ENCODE data around the gene HAVCR2. TPM values are rescaled to one million over a fixed set of nuclear protein-coding genes. Genes with fewer than 3 reads are reported as not detected.
A peak's percentile ranks its signal among the peaks of the same experiment; 100 is the strongest.

The HAVCR2 gene
- total RNA-seq, 1 experiment from 2014 or later, result not detected

DNA sequence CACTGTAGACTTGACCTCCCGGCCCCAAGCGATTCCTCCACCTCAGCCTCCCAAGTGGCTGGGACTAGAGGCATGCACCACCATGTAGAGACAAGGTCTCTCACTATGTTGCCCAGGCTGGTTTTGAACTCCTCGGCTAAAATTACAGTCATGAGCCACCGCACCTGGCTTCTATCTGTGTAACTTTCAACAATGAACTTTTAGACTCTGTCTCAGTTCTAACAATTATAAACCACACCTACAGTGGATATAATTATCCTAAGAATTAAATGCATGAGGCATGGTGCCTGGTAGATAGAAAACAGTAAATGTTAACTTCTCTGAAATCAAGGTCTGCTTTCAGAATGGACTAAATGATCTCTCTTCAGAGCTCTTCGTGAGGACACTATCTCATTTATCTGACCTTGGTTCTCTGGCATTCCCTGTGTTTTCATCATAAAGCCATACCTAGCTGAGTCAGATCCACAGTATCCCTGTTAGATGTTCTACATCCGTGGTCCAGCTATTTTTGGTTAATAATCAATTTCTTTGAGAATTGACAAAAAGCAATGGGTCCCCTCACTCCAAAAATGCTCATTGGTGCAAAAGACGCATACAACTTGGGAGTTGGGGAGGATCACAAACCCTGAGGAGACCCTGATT is 57.1 kb downstream of the HAVCR2 start:
- no peak for DNase-seq
- H2AFZ ChIP-seq, result no peak overlapping the region
- H3K4me3 ChIP-seq, result no peak overlapping the region
- no peaks in the 10 kb centered on the region for H3K9me2 ChIP-seq (ENCODE audit: insufficient read depth)
- ChIA-PET CTCF (no interaction called here), POLR2A (ENCODE audit: unreplicated experiment) (no interaction called here)
- no peak overlapping the region for H3K4me2 ChIP-seq
- H3K27me3 ChIP-seq (ENCODE audit: insufficient read depth, low read depth), result no peaks in the 10 kb centered on the region
- H3K27ac ChIP-seq, result no peak overlapping the region
- H3F3A ChIP-seq (ENCODE audit: insufficient read depth, low read depth), result no peaks in the 10 kb centered on the region
- BruUV-seq (replicated peaks), result no TSS peak
- no peaks in the 10 kb centered on the region for H3K9me3 ChIP-seq (ENCODE audit: insufficient read depth, low read depth)
- intact Hi-C loops (cut with micrococcal nuclease; ENCODE audit: unreplicated experiment), result no loop called here
- no peaks in the 10 kb centered on the region for H3K79me2 ChIP-seq (ENCODE audit: low read depth)
- H4K20me1 ChIP-seq (ENCODE audit: insufficient read depth), result no peaks in the 10 kb centered on the region
- no peaks in the 10 kb centered on the region for H3K36me3 ChIP-seq (ENCODE audit: low read depth)
- TF ChIP-seq EZH2 (IDR thresholded peaks at IDR 0.05; ENCODE audit: low read depth), result no peak
- TF ChIP-seq, protein P1, sequence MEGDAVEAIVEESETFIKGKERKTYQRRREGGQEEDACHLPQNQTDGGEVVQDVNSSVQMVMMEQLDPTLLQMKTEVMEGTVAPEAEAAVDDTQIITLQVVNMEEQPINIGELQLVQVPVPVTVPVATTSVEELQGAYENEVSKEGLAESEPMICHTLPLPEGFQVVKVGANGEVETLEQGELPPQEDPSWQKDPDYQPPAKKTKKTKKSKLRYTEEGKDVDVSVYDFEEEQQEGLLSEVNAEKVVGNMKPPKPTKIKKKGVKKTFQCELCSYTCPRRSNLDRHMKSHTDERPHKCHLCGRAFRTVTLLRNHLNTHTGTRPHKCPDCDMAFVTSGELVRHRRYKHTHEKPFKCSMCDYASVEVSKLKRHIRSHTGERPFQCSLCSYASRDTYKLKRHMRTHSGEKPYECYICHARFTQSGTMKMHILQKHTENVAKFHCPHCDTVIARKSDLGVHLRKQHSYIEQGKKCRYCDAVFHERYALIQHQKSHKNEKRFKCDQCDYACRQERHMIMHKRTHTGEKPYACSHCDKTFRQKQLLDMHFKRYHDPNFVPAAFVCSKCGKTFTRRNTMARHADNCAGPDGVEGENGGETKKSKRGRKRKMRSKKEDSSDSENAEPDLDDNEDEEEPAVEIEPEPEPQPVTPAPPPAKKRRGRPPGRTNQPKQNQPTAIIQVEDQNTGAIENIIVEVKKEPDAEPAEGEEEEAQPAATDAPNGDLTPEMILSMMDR (conservative IDR thresholded peaks at IDR 0.05), result no peak
- peaks cover 16% of the 10 kb centered on the region for H3K4me1 ChIP-seq (replicated peaks; ENCODE audit: insufficient read depth)

GRCh38 chr5:157050050-157050449 is 58.8 kb downstream of the HAVCR2 start:
- peak overlapping the region; percentile 48 for H3K4me2 ChIP-seq
- no peaks in the 10 kb centered on the region for H3K27me3 ChIP-seq (ENCODE audit: insufficient read depth, low read depth)
- no peaks in the 10 kb centered on the region for H4K20me1 ChIP-seq (ENCODE audit: insufficient read depth)
- peaks cover 16% of the 10 kb centered on the region for H3K4me1 ChIP-seq (replicated peaks; ENCODE audit: insufficient read depth)
- H3K79me2 ChIP-seq (ENCODE audit: low read depth), result no peaks in the 10 kb centered on the region
- no peaks in the 10 kb centered on the region for H3K9me2 ChIP-seq (ENCODE audit: insufficient read depth)
- no TSS peak for BruUV-seq (replicated peaks)
- no peak for DNase-seq
- TF ChIP-seq, protein P1 (conservative IDR thresholded peaks at IDR 0.05), result no peak
- no peak for TF ChIP-seq EZH2 (IDR thresholded peaks at IDR 0.05; ENCODE audit: low read depth)
- H3K4me3 ChIP-seq, result no peak overlapping the region
- ChIA-PET CTCF (interaction anchor here (0.6 kb wide), 1 partner anchor 13 kb away, joined by 4 read pairs; no protein-coding TSS in a partner anchor), POLR2A (ENCODE audit: unreplicated experiment) (no interaction called here)
- peak overlapping the region; percentile 12; the same call in 1 of the 2 replicates for H3K27ac ChIP-seq
- no peaks in the 10 kb centered on the region for H3F3A ChIP-seq (ENCODE audit: insufficient read depth, low read depth)
- H3K9me3 ChIP-seq (ENCODE audit: insufficient read depth, low read depth), result no peaks in the 10 kb centered on the region
- H2AFZ ChIP-seq, result peak overlapping the region; percentile 49; the same call in 1 of the 2 replicates
- H3K36me3 ChIP-seq (ENCODE audit: low read depth), result no peaks in the 10 kb centered on the region
- intact Hi-C loops (cut with micrococcal nuclease; ENCODE audit: unreplicated experiment), result no loop called here

DNA sequence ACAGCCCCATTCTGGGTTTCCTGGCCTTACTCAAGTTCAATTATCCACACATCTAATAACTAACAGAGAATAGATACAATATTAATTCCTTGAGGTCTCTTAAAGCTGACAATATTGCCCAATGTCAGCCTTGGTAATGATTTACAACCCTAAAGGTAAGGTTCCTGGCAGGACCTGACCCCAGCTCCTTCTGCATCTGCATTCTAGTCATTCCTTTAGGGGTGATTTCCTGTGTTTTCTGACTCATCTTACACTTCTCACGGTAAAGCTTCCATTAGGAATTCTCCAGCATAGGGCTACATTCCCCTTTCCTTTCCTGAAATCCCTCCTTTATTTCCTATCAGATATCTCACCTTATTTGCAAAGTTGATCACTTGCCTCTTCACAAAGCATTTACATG is 59.2 kb downstream of the HAVCR2 start:
- ChIA-PET CTCF (no interaction called here), POLR2A (ENCODE audit: unreplicated experiment) (interaction anchor here (0.5 kb wide), 1 partner anchor 93 kb away, joined by 7 read pairs; the partner anchor contains the start of gene MED7)
- Histone ChIP-seq H3K4me2 (peak overlapping the region; percentile 48), H3K9me2 (ENCODE audit: insufficient read depth) (no peaks in the 10 kb centered on the region), H3F3A (ENCODE audit: insufficient read depth, low read depth) (no peaks in the 10 kb centered on the region), H3K4me1 (replicated peaks; ENCODE audit: insufficient read depth) (peaks cover 16% of the 10 kb centered on the region), H3K27ac (peak overlapping the region; percentile 12; the same call in 1 of the 2 replicates), H3K36me3 (ENCODE audit: low read depth) (no peaks in the 10 kb centered on the region), H4K20me1 (ENCODE audit: insufficient read depth) (no peaks in the 10 kb centered on the region), H3K27me3 (ENCODE audit: insufficient read depth, low read depth) (no peaks in the 10 kb centered on the region), H3K4me3 (no peak overlapping the region), H3K79me2 (ENCODE audit: low read depth) (no peaks in the 10 kb centered on the region), H3K9me3 (ENCODE audit: insufficient read depth, low read depth) (no peaks in the 10 kb centered on the region), H2AFZ (peak overlapping the region; percentile 49; the same call in 1 of the 2 replicates)
- no TSS peak for BruUV-seq (replicated peaks)
- DNase-seq, result no peak
- intact Hi-C loops (cut with micrococcal nuclease; ENCODE audit: unreplicated experiment), result no loop called here
- TF ChIP-seq, protein P1 (conservative IDR thresholded peaks at IDR 0.05), result no peak
- no peak for TF ChIP-seq EZH2 (IDR thresholded peaks at IDR 0.05; ENCODE audit: low read depth)
